Neutrophil (primary cell): ENCODE results near the gene SNX2.
"Not testable (repeated sequence)": the region's sequence is repeated elsewhere in the genome, so short reads cannot be mapped to it uniquely, and the experiment has no call there.

Experiments
- H3K27ac ChIP-seq: fragments of 200-600 bp; sonication (generic); 2 replicates; pipeline ENCODE4 v1.5.1; 2016; ENCODE audit warnings: mild to moderate bottlenecking, moderate library complexity
- H3K27me3 ChIP-seq: fragments of 200-600 bp; sonication (generic); 2 replicates; pipeline ENCODE4 v1.6.0; 2016; ENCODE audit warnings: mild to moderate bottlenecking
- H3K36me3 ChIP-seq: fragments of 200-600 bp; sonication (generic); 2 replicates; pipeline ENCODE4 v1.5.1; 2017
- H3K4me1 ChIP-seq, 2 experiments: fragments of 200-600 bp in 1 of 2; sonication (generic) in 1 of 2; 1 replicate in 1 of 2; 2 replicates in 1 of 2; pipeline versions ENCODE4 v1.5.1 to v1.6.1; 2013 to 2016; ENCODE audit warnings: low read depth in 1 of 2, low read length in 1 of 2, mild to moderate bottlenecking in 1 of 2, moderate library complexity in 1 of 2; ENCODE audit not compliant: control insufficient read depth in 1 of 2, insufficient read depth in 1 of 2
- H3K4me3 ChIP-seq, 2 experiments: fragments of 200-600 bp in 1 of 2; sonication (generic) in 1 of 2; 1 replicate in 1 of 2; 2 replicates in 1 of 2; pipeline ENCODE4 v1.5.1; 2013 to 2016; ENCODE audit warnings: low read depth in 1 of 2, low read length in 1 of 2, mild to moderate bottlenecking in 1 of 2, moderate library complexity in 1 of 2
- H3K9me3 ChIP-seq: fragments of 200-600 bp; sonication (generic); 2 replicates; pipeline ENCODE4 v1.5.1; 2016
- TF ChIP-seq, protein P1 (sequence below): fragments of 200-600 bp; sonication (generic); IDR thresholded peaks from 2 replicates; pipeline ENCODE4 v1.5.1; 2016; ENCODE audit warnings: antibody characterized with exemption

SNX2 gene

DNA sequence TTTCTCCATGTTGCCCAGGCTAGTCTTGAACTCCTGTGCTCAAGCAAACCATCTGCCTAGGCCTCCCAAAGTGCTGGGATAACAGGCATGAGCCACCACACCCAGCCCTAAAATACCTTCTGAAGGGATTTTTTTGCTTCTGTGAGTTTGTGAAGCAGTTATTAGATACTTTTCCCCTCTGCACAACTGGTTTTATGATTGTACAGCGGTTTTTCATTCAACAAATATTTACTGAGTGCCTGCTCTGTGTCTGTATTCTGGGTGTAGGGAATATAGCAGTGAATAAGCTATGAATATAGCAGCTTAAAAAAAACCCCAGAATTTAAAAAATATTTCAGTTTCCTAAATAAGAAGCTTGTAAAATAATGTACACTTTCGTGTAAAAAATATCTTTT, 72.8 kb downstream of the SNX2 start:
- Histone ChIP-seq H3K4me3 (no peak overlapping the region), H3K9me3 (no peaks in the 10 kb centered on the region), H3K27me3 (peaks cover 34% of the 10 kb centered on the region), H3K36me3 (no peaks in the 10 kb centered on the region), H3K4me1 (peaks cover 18 to 26% of the 10 kb centered on the region in 2 experiments), H3K27ac (no peak overlapping the region)
- TF ChIP-seq, protein P1, sequence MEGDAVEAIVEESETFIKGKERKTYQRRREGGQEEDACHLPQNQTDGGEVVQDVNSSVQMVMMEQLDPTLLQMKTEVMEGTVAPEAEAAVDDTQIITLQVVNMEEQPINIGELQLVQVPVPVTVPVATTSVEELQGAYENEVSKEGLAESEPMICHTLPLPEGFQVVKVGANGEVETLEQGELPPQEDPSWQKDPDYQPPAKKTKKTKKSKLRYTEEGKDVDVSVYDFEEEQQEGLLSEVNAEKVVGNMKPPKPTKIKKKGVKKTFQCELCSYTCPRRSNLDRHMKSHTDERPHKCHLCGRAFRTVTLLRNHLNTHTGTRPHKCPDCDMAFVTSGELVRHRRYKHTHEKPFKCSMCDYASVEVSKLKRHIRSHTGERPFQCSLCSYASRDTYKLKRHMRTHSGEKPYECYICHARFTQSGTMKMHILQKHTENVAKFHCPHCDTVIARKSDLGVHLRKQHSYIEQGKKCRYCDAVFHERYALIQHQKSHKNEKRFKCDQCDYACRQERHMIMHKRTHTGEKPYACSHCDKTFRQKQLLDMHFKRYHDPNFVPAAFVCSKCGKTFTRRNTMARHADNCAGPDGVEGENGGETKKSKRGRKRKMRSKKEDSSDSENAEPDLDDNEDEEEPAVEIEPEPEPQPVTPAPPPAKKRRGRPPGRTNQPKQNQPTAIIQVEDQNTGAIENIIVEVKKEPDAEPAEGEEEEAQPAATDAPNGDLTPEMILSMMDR, result no peak

DNA sequence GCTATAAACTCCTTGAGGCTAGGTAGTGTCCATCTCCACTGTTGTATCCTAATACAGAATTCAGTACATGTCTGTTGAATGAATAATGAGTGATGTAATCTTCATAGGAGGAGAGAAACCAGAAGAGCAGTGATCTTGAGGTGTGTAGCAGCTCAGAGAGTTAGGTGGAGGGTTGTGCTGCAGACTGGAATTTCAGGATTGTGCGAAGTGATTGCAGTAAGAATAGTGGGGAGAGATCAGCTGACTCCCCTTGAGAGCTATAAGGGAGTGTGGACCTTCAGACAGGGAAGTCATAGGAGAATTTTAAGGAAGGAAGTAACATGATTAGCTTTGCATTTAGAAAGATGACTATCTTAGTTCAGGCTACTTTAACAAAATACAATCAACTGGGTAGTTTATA, 74.9 kb downstream of the SNX2 start:
- TF ChIP-seq, protein P1, result no peak
- H3K9me3 ChIP-seq, result no peaks in the 10 kb centered on the region
- no peak overlapping the region for H3K27ac ChIP-seq
- H3K4me1 ChIP-seq, result peaks cover 10 to 19% of the 10 kb centered on the region in 2 experiments
- no peaks in the 10 kb centered on the region for H3K36me3 ChIP-seq
- H3K27me3 ChIP-seq, result peaks cover 18% of the 10 kb centered on the region
- no peak overlapping the region for H3K4me3 ChIP-seq

DNA sequence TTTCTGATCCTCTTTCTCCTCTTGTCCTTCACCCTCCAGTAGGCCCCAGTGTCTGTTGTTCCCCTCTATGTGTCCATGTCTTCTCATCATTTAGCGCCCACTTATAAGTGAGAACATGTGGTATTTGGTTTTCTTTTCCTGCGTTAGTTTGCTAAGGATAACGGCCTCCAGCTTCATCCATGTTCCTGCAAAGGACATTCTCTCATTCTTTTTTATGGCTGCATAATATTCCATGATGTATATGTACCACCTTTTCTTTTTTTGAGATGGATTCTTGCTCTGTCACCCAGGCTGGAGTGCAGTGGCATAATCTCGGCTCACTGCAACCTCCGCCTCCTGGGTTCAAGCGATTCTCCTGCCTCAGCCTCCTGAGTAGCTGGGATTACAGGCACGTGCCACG, 82.7 kb downstream of the SNX2 start:
- H3K27ac ChIP-seq, H3K27me3 ChIP-seq, H3K36me3 ChIP-seq, H3K9me3 ChIP-seq, H3K4me3 ChIP-seq, H3K4me1 ChIP-seq: not testable (repeated sequence)

DNA sequence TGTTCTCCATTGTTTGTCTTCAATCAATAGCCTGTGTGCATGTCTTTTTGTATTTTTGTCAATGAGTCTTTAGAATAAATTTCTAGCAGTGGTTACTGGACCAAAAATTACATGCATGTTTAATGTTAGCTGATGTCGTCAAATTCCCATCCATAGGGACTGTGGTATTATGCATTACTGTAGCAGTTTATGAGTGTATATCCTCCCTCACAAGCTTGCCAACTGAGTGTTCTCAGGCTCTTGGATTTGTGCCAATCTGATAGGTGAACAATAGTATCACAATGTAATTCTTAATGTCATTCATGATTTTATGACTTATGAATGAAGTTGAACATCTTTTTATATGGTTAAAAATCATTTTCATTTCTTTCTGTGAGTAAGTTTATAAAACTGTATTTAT, 83.6 kb downstream of the SNX2 start:
- no peaks in the 10 kb centered on the region for H3K27me3 ChIP-seq
- no peaks in the 10 kb centered on the region for H3K9me3 ChIP-seq
- H3K36me3 ChIP-seq, result no peaks in the 10 kb centered on the region
- TF ChIP-seq, protein P1, result no peak
- no peak overlapping the region for H3K27ac ChIP-seq
- no peak overlapping the region for H3K4me3 ChIP-seq
- H3K4me1 ChIP-seq, result peaks cover 6 to 7% of the 10 kb centered on the region in 2 experiments

DNA sequence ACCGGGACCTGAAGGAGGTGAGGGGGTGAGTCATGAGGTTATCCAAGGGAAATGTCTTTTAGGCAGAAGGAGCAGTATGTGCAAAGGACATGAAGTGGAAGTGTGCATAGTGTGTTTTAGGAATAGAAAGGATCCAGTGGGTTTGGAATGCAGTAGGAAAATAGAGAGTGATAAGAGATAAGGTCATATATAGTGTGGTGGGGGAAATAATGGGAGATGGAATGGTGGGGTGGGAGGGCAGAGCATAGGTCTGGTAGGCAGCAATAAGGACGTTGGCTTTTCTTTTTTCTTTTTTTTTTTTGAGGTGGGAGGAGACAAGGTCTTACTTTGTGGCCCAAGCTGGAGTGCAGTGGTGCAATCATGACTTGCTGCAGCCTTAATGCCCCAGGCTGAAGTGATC, 88.4 kb downstream of the SNX2 start:
- TF ChIP-seq, protein P1, result no peak
- H3K9me3 ChIP-seq, result no peaks in the 10 kb centered on the region
- H3K27ac ChIP-seq, result no peak overlapping the region

DNA sequence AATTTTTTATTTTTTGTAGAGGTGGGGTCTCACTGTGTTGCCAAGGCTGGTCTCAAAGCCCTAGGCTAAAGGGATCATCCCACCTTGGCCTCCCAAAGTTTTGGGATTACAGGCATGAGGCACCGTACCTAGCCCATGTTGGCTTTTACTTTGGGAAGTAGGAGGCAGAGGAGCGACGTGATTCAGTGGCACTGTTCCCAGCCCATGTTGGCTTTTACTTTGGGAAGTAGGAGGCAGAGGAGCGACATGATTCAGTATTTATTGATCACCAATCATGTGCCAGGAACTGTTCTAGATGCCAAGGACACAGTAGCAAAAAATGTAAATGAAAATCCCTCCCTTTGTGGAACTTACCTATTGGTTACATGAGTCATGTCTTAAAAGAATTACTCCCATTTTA, 88.8 kb downstream of the SNX2 start:
- no peaks in the 10 kb centered on the region for H3K9me3 ChIP-seq
- no peak overlapping the region for H3K4me3 ChIP-seq
- TF ChIP-seq, protein P1, result no peak
- H3K27ac ChIP-seq, result no peak overlapping the region
- no peaks in the 10 kb centered on the region for H3K4me1 ChIP-seq
- H3K27me3 ChIP-seq, result no peaks in the 10 kb centered on the region
- H3K36me3 ChIP-seq, result no peaks in the 10 kb centered on the region

More for the DNA sequence above, 88.4 kb downstream of the SNX2 start:
- H3K4me3 ChIP-seq, result no peak overlapping the region
- H3K27me3 ChIP-seq, result no peaks in the 10 kb centered on the region
- no peaks in the 10 kb centered on the region for H3K36me3 ChIP-seq
- no peaks in the 10 kb centered on the region for H3K4me1 ChIP-seq
